DMS153 treated with DMSO at 0.1 percent for 48 hours (cell line): ENCODE results near the gene MUC22.
"Not testable (repeated sequence)": the region's sequence is repeated elsewhere in the genome, so short reads cannot be mapped to it uniquely, and the experiment has no call there.

ENCODE experiments used
- DNase-seq: peaks from one replicate; lab custom pipeline; 2025; ENCODE audit not compliant: unreplicated experiment; lab: John Stamatoyannopoulos, UW

MUC22 gene

GRCh38 chr6:31010393-31011060, at the start of gene MUC22:
Gene MUC22, plus strand, starts transcription at chr6:31010474. Its CDS starts 233 bp downstream, at chr6:31010707.
- DNase-seq: no peak

GRCh38 chr6:30960907-30961673, 49.2 kb upstream of the MUC22 start:
- no peak for DNase-seq

- no peak for DNase-seq
Observed at GRCh38 chr6:30962716-30963115, 47.6 kb upstream of the MUC22 start.

- no peak for DNase-seq
Observed at GRCh38 chr6:30963641-30964040, 46.6 kb upstream of the MUC22 start.

GRCh38 chr6:30964075-30964474, 46.2 kb upstream of the MUC22 start:
- no peak for DNase-seq

GRCh38 chr6:30965140-30965601, 45.1 kb upstream of the MUC22 start:
- no peak for DNase-seq

- DNase-seq: no peak
Observed at GRCh38 chr6:30966154-30966553, 44.1 kb upstream of the MUC22 start.

- DNase-seq: not testable (repeated sequence)
Observed at GRCh38 chr6:30969171-30969570, 41.1 kb upstream of the MUC22 start.

GRCh38 chr6:30970946-30971345, 39.3 kb upstream of the MUC22 start:
- no peak for DNase-seq

- DNase-seq: no peak
Observed at GRCh38 chr6:30972816-30973215, 37.5 kb upstream of the MUC22 start.

GRCh38 chr6:30974490-30975252, 35.6 kb upstream of the MUC22 start:
- no peak for DNase-seq

- DNase-seq: no peak
Observed at GRCh38 chr6:30979141-30979540, 31.1 kb upstream of the MUC22 start.

- no peak for DNase-seq
Observed at GRCh38 chr6:30979690-30980089, 30.6 kb upstream of the MUC22 start.

- DNase-seq: no peak
Observed at GRCh38 chr6:30981942-30982772, 28.1 kb upstream of the MUC22 start.

GRCh38 chr6:30983439-30983838, 26.8 kb upstream of the MUC22 start, which contains the start of gene MUC21:
Gene MUC21, plus strand, starts transcription at chr6:30983718. Its CDS starts 241 bp downstream, at chr6:30983959.
- no peak for DNase-seq

GRCh38 chr6:30985490-30985889, 24.8 kb upstream of the MUC22 start:
- no peak for DNase-seq

- no peak for DNase-seq
Observed at GRCh38 chr6:30987304-30987703, 23.0 kb upstream of the MUC22 start.

- DNase-seq: no peak
Observed at GRCh38 chr6:30988209-30988825, 22.0 kb upstream of the MUC22 start.

- no peak for DNase-seq
Observed at GRCh38 chr6:30990422-30991086, 19.7 kb upstream of the MUC22 start.

- no peak for DNase-seq
Observed at GRCh38 chr6:30991891-30992290, 18.4 kb upstream of the MUC22 start.
